Measurements from ENCODE around the gene TLE3.

TLE3 gene

DNA sequence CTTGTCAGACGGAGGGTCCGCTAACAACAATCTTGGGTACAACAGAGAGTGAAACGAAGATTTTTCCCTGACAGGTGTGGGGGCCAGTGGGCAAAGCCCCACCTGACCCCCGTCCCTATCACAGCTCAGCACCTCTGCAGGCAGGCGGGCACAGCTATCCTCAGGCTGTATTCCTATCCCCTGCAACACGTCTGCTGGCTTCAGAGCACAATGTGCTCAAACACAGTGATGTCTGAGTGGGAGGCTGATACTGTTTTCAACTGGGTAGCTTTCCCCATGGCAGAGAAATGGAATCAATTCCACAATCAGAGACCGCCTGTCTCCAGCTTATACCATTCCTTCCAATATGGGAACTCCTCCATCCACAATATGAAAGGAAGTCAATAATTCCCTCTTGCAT is 28.0 kb downstream of the TLE3 start:
- Mint-ChIP-seq H3K27ac (no peak overlapping the region), H3K36me3 (peaks cover 8% of the 10 kb centered on the region), H3K4me1 (ENCODE audit: low read depth) (peaks cover 12% of the 10 kb centered on the region), H3K27me3 (no peaks in the 10 kb centered on the region), H3K9me3 (ENCODE audit: low read depth) (no peaks in the 10 kb centered on the region), H3K4me3 (no peak overlapping the region)

DNA sequence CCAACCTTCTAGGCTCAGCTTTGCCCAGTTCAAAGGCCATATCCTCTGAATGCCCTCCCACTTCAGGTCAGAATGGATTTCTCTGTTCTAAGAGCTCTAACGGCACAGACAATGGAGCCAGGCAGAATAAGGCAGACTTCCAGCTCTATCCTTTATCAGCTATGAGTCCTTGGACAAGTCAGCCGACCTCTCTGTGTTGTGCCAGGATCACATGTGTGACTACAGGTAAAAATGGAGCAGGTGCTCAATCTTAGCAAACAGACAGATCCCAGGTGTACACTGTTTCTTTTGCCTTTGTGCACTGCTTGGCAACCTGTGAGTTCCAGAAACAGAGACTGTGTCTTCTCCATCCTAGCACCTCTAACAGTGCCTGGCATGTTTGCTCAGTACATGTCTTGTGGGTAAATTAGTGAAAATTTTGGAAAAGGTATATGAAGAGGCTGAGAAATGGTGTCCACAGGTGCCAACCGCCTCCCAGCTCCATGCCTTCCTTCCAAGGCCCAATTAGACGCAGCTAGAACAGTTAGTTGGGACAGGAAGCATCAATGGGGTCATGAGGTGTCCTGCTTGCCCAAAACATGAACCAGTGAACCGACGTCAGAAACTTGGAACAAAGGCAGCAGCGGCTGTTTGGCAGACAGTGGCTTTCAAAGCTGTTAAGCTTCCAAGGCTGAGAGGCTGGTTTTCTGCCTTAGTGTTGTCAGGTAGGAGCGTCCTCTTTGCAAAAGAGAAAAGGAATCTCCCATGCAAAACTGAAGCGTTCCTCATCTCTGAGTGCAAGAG is 28.7 kb downstream of the TLE3 start:
- Mint-ChIP-seq H3K27ac (no peak overlapping the region), H3K4me3 (no peak overlapping the region), H3K4me1 (ENCODE audit: low read depth) (peaks cover 11% of the 10 kb centered on the region), H3K9me3 (ENCODE audit: low read depth) (no peaks in the 10 kb centered on the region), H3K36me3 (peaks cover 8% of the 10 kb centered on the region), H3K27me3 (no peaks in the 10 kb centered on the region)

DNA sequence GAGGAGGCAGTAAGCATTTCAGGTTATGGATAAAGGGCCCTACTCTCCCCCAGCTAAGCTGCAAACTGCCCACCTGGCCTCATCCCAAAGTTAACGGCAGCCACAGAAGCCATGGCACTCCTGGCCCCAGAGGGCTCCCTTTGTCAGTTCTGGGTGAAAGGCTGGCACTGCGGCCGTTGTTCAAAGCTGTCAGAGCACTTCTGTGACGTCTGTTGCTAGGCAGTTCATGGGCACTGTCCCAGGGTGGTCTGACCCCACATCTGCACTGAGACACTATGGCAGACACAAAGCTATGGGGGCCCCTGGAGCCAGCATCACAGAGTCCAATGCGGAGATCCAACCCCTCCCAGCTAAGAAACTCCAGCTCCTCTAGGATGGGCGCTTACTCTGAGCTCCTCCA is 30.0 kb downstream of the TLE3 start:
- Mint-ChIP-seq H3K4me1 (ENCODE audit: low read depth) (peaks cover 3% of the 10 kb centered on the region), H3K27me3 (no peaks in the 10 kb centered on the region), H3K9me3 (ENCODE audit: low read depth) (no peaks in the 10 kb centered on the region), H3K4me3 (no peak overlapping the region), H3K27ac (no peak overlapping the region), H3K36me3 (peaks cover 3% of the 10 kb centered on the region)

DNA sequence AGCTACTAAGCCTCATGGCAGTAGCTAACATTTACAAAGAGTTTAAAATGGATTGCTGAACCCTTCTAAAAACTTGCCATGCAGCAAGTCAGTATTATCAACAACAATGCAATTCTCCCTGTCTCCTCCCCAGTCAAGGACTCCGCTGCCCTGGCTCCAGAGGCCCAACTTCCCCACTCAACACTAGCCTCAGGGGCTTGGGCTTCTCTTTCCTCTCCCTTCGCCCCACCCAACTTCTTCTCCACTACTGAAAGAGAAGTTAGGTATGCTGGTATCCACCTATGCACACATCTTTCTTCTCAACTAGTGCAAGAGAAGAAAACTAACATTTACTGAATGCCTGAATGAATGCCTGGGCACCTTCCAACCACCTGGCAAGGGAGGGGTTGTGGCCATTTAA is 30.7 kb downstream of the TLE3 start:
- Mint-ChIP-seq H3K9me3 (ENCODE audit: low read depth) (no peaks in the 10 kb centered on the region), H3K27me3 (no peaks in the 10 kb centered on the region), H3K4me1 (ENCODE audit: low read depth) (peaks cover 2% of the 10 kb centered on the region), H3K4me3 (no peak overlapping the region), H3K36me3 (peaks cover 3% of the 10 kb centered on the region), H3K27ac (no peak overlapping the region)

DNA sequence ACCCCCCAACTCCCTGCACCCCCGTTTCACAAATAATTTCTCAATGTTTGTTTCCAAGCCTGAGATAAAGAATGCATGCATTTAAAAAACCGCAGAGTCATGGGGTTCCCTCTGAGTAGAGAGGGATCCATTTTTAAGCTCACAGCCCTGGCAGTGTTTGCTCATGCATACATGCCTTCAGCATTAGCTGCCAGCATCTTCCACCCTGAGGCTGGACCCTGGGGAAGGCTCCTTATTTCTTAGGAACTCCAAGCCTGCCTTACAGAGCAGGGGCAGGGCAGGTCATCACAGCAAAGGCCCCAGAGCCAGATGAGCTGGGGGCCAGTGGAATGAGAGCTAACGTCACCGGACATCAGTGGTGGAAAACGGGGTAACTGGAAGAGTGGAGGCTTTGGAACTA is 31.3 kb downstream of the TLE3 start:
- H3K9me3 Mint-ChIP-seq (ENCODE audit: low read depth), result no peaks in the 10 kb centered on the region
- no peak overlapping the region for H3K4me3 Mint-ChIP-seq
- peaks cover 2% of the 10 kb centered on the region for H3K4me1 Mint-ChIP-seq (ENCODE audit: low read depth)
- H3K27ac Mint-ChIP-seq, result no peak overlapping the region
- no peaks in the 10 kb centered on the region for H3K27me3 Mint-ChIP-seq
- H3K36me3 Mint-ChIP-seq, result peaks cover 3% of the 10 kb centered on the region

DNA sequence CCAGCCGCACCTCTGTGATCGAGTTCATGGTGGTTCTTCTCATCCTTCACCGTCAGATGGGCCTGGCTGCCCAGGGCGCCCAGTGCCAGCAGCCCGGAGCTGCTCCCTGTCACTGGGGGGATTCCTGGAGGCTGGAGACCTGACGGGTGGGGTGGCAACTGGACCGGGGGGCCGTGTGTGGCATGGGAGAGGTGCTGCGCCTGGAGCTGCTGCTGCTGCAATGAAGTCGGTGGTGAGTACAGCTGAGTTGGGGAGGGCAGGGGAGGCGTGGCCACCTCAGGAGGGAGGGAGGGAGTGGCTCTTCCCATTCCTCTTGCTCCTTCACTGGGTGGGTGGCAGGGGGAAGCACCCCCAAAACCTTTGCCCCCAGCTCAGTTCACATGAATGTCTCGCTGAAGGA is 31.7 kb downstream of the TLE3 start:
- H3K27ac Mint-ChIP-seq, result no peak overlapping the region
- no peaks in the 10 kb centered on the region for H3K27me3 Mint-ChIP-seq
- H3K4me1 Mint-ChIP-seq (ENCODE audit: low read depth), result no peaks in the 10 kb centered on the region
- no peaks in the 10 kb centered on the region for H3K9me3 Mint-ChIP-seq (ENCODE audit: low read depth)
- no peaks in the 10 kb centered on the region for H3K36me3 Mint-ChIP-seq
- no peak overlapping the region for H3K4me3 Mint-ChIP-seq

DNA sequence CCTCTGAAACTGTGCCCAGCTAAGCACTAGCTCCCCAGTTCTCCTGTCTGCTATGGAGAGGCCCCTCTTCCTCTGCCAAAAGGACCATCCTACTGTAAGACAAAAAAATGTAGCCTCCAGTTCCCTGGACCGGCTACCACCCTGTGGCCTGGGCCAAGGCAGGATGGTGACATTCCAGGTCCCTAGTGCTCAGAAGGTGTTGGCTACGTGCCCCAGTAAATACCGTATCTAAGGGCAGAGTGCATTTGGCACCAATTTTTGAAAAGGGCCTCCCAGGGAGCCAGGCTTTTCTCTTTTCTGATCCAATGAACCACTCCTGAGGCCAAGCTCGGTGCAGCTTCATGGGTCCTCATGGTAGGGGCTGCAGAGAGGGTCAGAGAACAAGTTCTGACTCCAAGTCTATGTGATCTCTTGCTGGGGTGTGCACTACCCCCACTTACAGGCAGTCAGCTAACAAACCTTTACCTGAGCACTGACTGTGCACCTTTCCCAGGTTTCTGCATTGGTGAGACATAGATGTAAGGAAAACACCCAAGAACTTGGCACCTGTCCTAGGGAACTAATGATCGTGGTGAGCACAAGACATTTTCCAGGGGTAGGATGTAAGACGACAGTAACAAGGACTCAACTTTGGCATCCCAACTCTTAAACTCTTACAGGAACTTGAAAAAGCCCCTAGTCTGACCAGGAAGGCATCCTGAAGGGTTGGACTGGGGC is 32.6 kb downstream of the TLE3 start:
- H3K36me3 Mint-ChIP-seq, result no peaks in the 10 kb centered on the region
- H3K27ac Mint-ChIP-seq, result no peak overlapping the region

DNA sequence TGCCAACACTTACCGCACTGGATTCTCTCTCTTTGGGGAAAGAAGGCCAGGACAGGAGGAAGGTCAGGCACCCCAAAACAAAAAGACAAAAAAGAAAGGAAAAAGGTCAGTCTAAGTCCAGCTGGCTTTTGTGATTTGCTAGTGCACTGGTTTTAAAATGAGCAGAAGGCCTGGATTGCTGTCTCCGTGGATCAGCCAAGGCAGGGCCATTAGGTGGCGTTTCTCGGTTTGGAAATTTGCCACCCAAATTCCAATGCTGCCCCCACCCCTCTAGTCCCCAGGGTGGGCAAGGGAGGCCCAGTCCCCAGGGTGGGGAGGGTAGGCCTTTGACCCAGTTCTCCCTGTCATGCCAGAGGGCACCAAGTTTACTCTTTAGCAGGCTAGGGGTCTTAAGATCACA is 33.3 kb downstream of the TLE3 start:
- Mint-ChIP-seq H3K27me3 (no peaks in the 10 kb centered on the region), H3K4me1 (ENCODE audit: low read depth) (no peaks in the 10 kb centered on the region), H3K9me3 (ENCODE audit: low read depth) (no peaks in the 10 kb centered on the region), H3K4me3 (no peak overlapping the region), H3K36me3 (no peaks in the 10 kb centered on the region), H3K27ac (no peak overlapping the region)

More for the DNA sequence above, 32.6 kb downstream of the TLE3 start:
- no peak overlapping the region for H3K4me3 Mint-ChIP-seq
- no peaks in the 10 kb centered on the region for H3K27me3 Mint-ChIP-seq
- H3K4me1 Mint-ChIP-seq (ENCODE audit: low read depth), result no peaks in the 10 kb centered on the region
- H3K9me3 Mint-ChIP-seq (ENCODE audit: low read depth), result no peaks in the 10 kb centered on the region

DNA sequence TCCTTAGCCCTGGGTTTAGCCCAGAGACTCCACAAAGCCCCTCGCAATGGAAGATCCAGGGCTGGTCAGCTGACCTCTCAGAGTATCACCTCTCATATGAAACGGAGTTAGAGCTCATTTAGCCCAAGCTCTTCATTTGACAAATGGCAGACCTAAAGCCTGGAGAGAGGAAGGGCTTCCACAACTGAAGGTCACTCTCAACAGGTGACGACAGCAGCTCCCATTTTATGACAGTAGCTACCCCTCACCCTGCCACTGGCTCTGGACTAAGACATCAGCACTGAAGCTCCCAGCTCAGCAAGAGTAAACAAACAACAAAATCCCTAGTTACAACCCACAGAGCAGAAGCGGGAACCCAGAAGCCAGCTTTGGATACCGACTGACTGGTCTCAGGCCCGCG is 33.7 kb downstream of the TLE3 start:
- H3K27ac Mint-ChIP-seq, result no peak overlapping the region
- H3K4me1 Mint-ChIP-seq (ENCODE audit: low read depth), result no peaks in the 10 kb centered on the region
- no peaks in the 10 kb centered on the region for H3K9me3 Mint-ChIP-seq (ENCODE audit: low read depth)
- H3K4me3 Mint-ChIP-seq, result no peak overlapping the region
- H3K36me3 Mint-ChIP-seq, result no peaks in the 10 kb centered on the region
- no peaks in the 10 kb centered on the region for H3K27me3 Mint-ChIP-seq

DNA sequence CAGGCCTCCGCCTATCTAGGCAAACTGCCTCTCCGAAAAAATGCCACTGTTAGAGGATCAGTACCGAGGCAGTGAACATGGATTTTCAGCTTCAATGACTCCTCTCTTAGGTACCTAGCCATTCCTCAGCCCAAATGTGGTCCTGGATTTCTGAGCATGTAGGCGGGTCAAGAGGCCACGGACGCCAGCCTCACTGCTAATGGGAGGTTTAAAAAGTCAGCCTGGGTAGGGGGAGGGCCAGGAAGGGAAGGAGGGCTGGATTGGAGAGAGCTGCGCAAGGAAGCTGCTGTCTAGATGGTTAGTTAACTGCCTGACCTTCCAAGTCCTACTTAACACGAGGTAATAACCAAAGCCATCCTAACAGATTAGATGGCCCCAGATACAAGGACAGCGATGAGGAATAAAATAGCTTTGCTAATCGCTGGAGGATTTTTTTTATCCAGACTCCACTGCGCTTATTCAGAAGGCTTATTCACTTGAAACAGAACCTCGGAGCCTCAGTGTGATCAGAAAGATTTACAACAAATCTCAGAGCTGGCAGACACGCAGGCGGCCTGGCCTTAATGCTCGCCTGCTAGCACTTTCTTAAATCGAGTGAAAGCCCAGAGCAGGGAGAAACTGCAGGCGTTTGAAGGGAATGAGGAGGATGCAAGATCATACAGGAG is 34.3 kb downstream of the TLE3 start:
- Mint-ChIP-seq H3K27me3 (no peaks in the 10 kb centered on the region), H3K4me3 (no peak overlapping the region), H3K4me1 (ENCODE audit: low read depth) (no peaks in the 10 kb centered on the region), H3K27ac (no peak overlapping the region), H3K36me3 (no peaks in the 10 kb centered on the region), H3K9me3 (ENCODE audit: low read depth) (no peaks in the 10 kb centered on the region)

DNA sequence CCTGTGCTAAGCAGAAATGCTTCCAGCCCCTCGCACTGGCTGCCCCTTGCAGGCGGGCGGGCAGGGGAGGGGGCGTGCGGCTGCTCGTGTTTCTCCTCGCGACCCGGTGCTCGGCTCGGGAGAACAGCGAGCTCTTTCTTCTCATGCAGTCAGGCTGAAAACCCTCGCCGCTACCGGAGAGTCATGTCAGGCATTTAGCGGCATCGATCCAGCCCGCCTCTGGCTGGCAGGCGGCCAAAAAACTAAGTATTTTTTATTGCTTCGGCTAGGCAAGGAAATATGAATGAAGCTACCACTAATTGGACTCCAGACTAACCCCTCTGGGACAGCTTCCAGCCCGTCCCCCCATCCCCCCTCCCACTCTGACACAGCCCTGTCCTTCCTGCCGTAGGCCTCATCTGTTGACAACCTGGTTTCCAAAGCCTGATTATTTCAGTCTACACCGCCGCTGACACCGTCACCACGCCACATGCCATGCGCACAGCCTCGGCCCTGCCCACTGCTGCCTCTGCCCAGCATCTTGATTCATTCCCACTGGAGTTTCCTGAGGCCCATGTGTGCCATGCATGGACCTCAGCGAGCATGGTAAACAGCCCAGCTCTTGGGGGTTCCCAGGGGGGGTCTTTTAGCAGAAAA is 35.3 kb downstream of the TLE3 start:
- no peaks in the 10 kb centered on the region for H3K36me3 Mint-ChIP-seq
- no peak overlapping the region for H3K27ac Mint-ChIP-seq

DNA sequence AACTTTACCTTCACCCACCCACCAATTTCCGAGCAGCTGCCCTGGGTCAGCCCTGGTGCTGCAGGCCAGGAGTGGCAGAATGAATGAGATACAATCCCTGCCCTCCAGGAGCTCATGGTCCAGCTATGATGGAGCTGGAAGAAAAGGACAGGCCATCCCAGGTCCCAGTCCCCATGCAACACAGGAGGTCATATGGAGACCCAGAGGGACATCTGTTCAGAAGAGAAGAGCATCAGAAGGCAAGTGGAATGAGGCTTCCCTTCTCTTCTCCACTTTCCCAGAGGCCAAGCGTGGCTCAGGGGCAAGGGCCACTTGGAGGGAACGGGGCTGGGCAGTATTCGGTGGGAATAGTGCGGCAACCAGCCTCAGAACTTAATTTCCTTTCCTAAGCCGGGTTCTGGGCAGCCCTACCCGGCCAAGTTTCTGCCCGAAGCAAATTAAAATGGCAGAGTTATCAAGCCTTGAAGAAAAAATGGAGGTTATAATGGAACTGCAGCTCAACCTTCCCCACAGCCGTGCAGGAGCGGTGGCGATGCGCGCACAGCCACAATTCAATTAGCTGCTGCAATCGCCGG is 35.9 kb downstream of the TLE3 start:
- Mint-ChIP-seq H3K36me3 (no peaks in the 10 kb centered on the region), H3K27me3 (no peaks in the 10 kb centered on the region), H3K27ac (no peak overlapping the region), H3K4me1 (ENCODE audit: low read depth) (no peaks in the 10 kb centered on the region), H3K9me3 (ENCODE audit: low read depth) (no peaks in the 10 kb centered on the region), H3K4me3 (no peak overlapping the region)

More for the DNA sequence above, 35.3 kb downstream of the TLE3 start:
- Mint-ChIP-seq H3K4me3 (no peak overlapping the region), H3K27me3 (no peaks in the 10 kb centered on the region), H3K4me1 (ENCODE audit: low read depth) (no peaks in the 10 kb centered on the region), H3K9me3 (ENCODE audit: low read depth) (no peaks in the 10 kb centered on the region)

DNA sequence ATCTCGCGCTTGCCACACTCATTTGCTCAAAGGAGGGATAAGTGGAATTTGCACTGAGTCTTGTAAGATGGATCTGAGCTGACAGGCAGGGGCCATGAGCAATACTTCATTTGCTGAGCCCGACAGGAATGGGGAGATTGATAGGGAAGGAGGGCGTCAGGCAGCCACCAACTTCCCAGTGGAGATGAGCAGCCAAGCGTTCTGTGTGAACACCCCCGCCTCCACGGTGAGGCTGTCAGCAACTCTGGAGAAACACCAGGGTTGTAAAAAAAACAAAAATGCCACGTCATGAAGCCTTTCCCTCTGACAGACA is 36.8 kb downstream of the TLE3 start:
- H3K4me3 Mint-ChIP-seq, result no peak overlapping the region
- H3K27ac Mint-ChIP-seq, result peak overlapping the region; percentile 16
- H3K36me3 Mint-ChIP-seq, result no peaks in the 10 kb centered on the region
- H3K4me1 Mint-ChIP-seq (ENCODE audit: low read depth), result no peaks in the 10 kb centered on the region
- H3K27me3 Mint-ChIP-seq, result no peaks in the 10 kb centered on the region
- no peaks in the 10 kb centered on the region for H3K9me3 Mint-ChIP-seq (ENCODE audit: low read depth)

DNA sequence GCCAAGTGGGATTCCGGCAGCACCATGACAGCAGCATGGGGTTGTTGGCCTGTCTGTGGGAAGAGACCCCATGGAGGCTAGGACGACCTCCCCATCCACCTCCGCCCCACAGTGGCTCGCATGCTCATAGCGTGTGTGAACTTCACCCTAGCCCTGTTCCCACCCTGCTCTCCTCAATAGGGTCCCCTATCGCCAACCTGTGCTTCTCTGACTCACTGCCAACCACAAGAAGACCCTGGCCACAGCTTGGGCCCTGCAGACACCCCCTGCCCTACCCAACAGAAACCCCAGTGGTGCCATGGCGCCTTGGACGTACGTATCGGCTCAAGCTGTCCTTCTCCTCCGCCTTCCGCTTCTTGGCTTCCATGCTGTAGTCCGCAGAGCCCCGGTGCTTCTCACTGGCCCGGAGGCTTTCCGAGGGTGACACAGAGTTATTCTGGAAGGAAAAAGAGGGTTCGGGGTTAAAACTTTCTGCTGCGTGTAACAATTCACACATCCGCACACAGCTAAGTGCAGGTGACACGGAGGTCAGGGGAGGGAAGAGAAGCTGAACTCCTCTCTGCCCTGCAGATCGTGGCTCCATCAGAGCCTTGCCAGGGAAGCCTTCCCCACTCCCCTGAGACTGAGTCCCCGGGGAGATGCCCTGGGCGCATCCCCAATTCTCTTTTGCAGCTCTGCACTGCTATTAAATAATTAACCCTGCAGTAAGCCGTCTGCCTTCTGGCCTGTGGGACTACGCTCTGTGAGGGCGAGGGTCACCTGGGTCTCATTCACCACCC is 37.3 kb downstream of the TLE3 start:
- Mint-ChIP-seq H3K36me3 (no peaks in the 10 kb centered on the region), H3K27me3 (no peaks in the 10 kb centered on the region), H3K9me3 (ENCODE audit: low read depth) (no peaks in the 10 kb centered on the region), H3K27ac (no peak overlapping the region), H3K4me1 (ENCODE audit: low read depth) (no peaks in the 10 kb centered on the region), H3K4me3 (no peak overlapping the region)
